Left forelimb (tissue), 1 donor: ENCODE measurements around the gene MROH7.

Experiments used
- DNase-seq: peaks from one replicate; pipeline ENCODE4 v3.0.0-alpha.2; 2018; ENCODE audit warnings: low spot score

Gene MROH7

GRCh38 chr1:54742282-54742681 is 100.7 kb downstream of the MROH7 start:
- no peak for DNase-seq

DNA sequence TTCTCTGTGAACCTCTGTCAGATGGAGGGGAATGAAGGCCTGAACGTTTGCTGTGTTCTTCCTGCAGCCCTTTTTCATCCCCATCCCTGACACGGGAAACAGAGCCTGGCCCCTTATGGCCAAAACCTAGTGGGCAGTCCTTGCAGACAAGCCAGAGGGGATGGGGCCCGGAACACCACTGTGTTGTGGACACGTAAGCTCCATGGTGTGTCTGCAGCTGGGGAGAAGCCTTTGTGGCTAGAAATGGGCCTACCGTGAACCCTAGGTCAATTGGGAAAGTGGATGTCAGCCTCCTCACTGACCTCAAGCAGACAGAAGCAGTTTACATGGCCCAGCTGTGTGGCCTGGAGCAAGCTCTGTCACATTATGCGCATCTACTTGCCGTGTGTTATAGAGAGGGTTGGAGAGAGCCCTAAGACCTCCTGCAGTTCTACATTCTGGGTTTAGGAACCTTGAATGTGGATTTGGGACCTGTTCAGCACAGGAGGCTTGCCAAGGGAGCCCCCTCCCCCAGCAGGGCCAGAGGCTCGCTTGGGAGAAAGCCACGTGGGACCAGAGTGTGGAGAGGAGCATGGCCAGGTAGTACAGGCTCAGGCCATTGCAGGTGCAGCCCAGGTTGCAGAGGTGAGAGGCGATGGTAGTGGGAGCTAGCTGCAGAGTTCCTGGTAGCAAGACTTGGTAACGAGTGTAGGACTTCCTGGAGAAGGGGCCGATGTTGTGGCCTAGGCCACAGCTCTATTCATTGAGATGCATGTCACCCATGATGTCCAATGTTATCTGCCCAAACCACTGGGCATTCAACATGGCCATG is 102.0 kb downstream of the MROH7 start:
- no peak for DNase-seq

DNA sequence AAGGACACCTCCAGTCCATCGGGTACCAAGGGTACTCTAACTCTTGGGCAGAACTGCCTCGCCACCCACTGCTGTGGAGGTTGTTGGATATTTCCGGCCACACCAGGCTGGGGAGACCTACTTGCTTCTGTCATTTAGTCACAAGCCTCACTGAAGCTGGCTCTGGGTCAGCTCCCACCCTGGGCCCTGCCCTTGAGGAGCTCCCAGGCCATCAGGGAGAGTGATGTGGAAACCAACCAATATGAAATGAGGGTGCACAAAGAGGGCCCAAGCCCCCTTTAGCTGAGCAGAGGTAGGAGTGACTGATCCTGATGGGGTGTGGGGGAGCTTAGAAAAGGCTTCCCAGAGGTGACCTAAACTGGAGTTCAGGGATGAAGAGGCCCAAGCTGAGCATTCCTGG is 103.1 kb downstream of the MROH7 start:
- DNase-seq, result no peak

DNA sequence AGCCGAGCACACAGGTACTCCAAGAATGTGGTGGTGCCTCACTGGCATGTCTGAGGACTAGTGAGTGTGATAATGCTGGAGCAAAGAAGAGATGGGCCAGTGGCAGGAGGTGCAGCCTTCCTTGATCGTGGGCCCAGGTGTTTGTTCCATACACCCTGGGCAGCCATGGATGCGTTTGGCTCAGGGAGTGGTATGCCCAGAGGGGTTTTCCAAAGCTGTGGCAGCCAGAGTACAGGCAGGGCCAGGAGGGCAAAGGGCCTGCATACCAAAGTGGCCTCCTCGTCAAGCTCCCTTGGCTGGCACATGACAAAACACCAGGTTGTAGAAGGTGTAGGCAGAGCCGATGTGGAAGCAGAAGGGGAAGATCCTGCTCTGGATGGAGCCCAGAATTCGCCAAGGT is 103.7 kb downstream of the MROH7 start:
- DNase-seq, result no peak

DNA sequence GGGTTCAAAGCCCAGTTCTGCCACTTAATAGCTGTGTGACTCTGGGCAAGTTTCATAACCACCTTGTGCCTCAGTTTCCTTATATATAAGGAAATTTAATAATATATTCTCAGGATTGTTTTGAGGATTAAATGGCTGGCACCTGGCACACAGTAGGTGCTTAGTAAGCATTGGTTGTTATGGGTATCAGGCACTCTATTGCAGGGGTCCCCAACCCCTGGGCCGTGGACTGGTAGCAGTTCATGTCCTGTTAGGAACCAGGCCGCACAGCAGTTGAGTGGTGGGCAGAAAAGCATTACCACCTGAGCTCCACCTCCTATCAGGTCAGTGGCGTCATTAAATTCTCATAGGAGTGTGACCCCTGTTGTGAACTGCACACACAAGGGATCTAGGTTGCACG is 104.3 kb downstream of the MROH7 start:
- DNase-seq, result no peak

DNA sequence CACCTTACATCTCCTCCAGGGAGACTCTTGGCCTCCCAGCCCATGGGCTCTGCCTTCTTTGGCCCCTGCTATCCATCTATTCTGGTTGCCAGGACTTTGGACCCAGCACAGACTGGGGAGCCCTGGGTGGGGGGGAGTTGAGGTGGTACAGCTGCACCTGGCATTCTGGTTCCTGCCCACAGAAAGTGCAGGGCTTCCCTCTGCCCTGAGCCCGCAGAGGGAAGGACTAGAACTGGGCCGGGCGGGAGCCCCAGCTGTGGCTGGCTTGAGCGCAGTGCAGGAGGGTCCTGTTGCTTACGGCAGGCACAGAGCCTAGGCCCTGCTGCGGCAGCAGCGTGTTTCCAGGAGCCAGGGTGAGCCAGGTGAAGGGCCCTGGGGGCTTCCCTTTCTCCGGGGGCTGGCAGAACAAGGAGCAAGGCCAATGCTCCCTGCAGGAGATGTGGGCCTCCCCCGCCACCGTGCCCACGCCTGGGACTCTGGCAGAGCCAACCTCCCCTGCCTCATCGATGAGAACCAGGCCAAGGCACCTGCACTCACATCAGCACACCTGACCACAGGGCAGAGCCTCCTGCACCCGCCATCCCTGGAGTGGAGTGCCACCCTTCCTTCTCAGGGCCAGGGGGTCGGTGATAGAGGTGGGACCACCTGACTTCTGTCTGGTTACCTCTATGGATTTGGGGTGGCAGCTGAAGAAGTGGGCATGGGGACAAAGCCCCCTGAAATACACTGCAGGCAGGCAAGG is 106.7 kb downstream of the MROH7 start:
- no peak for DNase-seq

GRCh38 chr1:54750596-54750995 is 109.0 kb downstream of the MROH7 start:
- no peak for DNase-seq

DNA sequence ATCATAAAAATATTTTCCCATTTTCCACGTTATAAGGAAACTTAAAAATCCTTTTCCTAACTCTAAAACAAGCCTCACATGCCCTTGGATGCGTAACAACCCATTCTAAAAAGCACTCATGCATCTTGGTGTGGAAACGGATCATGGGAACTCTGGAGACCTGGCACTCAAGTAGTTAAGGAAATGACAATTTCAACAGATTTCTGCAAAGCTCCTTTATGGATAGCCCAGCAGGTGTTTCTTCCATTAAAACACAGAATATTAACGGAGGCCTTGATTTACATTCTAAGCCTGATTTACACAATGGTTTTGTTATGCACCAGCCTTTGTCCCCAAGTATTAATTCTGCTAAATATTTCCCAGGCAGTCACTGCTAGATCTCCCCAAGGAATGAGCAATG is 109.8 kb downstream of the MROH7 start:
- no peak for DNase-seq

DNA sequence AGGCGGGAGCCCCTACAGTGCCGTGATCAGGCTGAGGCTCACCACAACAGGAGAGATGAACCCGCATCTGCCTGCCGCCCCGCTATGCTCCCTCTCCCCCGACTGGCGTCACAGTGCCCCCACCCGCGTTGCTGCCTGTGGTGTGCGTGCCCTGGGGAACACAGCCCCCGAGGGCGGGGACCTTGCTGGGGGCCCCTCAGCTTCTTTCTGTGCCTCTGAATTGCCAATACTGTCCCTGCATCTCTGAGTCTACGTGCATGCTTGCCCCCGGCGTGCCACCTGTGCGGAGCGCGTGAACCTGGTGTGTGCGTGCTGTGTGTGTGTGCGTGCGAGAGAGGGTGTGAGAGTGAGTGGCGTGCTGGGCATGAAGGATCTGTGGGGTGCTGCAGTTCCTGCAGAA is 112.5 kb downstream of the MROH7 start:
- DNase-seq, result no peak

DNA sequence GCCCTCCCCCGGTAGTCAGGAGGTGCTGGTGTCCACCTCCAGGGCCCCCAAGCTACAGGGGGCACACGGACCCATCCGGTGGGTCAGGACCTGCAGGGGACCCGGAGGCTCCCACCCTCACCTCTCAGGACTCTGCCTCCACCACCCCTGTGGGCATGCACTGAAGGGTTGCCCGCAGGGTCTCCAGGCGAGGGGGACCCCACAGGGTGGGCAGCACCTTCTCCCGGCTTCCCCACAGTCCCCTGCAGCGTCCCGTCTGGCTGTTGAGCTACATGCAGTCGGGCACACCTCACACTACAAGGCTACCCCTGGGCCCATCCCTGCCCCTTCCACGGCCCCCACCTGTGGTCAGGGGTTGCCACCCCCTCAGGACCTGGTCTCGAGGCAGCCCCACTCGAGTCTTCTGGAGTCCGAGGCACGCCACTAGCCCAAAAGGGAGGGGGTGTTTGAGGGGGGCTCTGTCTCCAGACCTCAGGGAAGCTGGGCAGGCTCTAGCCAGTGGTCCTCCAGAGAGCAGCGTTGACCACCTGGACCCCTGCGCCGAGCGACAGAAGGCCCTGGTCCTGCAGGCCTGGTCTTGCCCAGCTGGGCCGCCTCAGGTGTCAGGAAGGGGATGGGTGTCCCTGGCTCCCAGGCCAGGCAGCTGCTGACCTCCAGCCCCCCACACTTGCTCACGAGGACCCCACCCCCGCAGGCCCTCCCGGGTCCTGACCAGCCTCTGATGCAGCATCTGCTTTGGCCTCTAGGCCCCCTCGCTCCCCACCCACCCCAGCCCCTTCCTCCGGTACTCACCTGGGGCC is 113.1 kb downstream of the MROH7 start:
- DNase-seq, result no peak

DNA sequence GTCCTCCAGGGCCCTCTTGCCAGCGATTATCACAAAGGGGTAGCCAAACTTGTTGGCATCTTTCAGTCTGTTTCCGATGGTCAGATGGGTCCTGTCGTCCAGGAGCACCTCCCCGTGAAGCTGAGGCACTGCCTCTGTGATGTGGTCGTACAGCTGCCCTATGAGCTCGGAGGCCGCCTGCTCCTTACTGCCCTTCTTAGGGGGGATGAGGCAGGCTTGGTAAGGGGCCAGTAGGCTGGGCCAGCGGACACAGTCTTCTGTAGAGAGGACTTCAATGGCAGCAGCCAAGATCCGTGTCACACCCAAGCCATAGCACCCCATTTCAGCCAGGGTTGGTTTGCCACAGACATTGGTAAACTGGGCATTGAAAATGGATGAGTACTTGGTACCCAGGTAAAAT is 116.2 kb downstream of the MROH7 start:
- DNase-seq, result no peak

DNA sequence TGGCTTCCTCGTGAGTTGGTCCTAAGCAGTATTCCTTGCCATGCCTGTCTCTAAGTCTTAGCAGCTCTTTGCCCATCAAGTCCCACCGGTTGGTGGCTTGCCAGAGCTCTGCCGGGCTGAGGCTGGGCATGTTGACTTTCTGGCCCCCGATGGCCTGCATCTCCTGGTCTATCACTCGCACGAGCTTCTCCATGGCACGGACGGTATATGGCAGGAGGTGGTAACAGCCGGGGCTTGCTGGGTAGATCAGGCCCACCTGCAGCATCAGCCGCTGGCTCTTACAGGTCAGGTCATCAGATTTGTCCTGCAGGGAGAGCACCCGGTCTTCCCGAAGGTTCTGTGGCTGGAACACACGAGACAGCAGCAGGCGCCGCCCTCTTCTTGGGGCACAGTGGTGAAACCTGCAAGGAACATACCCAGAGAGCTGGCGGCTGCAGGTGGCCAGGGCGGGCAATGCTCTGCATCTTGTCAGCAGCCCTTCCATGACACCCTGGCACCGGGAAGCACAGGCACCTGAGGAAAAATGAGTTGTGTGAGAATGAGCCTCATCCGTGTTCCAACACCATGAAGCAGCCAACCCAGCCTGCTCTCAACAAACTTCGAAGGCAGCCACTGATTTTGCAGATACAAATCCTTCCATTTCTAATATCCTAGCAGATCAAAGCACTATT is 117.2 kb downstream of the MROH7 start:
- DNase-seq, result no peak
